Femur (tissue), 1 donor: ENCODE measurements around the gene RAMP2.
"Not testable (repeated sequence)": the region's sequence is repeated elsewhere in the genome, so short reads cannot be mapped to it uniquely, and the experiment has no call there.

ENCODE experiments used
- DNase-seq: peaks from one replicate; pipeline ENCODE4 v3.0.0-alpha.2; 2017

RAMP2 gene, protein sequence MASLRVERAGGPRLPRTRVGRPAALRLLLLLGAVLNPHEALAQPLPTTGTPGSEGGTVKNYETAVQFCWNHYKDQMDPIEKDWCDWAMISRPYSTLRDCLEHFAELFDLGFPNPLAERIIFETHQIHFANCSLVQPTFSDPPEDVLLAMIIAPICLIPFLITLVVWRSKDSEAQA

DNA sequence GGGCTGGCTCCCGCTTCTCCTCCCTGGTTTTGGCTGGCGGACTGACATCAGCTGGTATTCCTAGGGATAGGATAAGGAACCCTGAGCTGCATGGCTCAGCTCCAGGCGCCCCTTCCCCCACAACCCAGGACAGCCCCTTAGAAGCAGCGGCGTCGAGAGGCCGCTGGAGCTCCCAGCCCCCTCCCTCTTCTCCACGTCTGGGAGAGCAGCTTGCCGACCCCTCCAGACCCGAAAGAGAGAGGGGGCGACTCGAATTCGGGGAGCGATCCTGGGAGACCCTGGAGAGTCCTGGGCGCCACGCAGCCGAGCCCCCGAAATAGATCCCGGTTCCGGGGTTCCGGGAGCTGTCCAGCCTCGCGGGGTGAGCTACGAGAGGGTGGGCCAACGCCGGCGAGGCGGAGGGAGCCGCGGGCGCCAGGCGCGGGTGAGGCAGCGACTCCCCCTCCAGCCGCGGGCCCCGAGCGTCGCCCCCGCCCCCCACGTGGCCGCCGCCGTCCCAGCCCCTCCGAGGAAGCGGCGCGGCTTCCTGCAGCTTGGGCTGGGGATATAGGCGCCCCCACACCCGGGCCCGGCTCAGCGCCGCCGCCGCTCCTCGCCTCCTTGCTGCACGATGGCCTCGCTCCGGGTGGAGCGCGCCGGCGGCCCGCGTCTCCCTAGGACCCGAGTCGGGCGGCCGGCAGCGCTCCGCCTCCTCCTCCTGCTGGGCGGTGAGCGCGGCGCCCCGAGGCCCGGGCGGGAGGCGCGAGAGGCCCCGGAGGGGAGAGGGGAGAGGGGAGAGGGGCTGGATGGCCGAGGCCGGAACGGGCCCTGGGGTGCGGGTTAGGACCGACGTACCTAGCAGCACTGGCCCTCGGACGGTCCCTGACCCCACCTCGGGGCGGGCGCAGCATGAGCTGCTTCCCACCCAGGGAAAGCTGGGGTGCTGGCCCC, at the start of gene RAMP2:
Gene RAMP2 (plus strand): TSS at position 576 of the 930 bp plus-strand sequence. CDS start 35 bp downstream, at position 611.
- peak; percentile 55 for DNase-seq

GRCh38 chr17:42720996-42721583, 39.9 kb upstream of the RAMP2 start:
- no peak for DNase-seq

- DNase-seq: no peak
These were observed 37.4 kb upstream of the RAMP2 start for GRCh38 chr17:42723636-42724035.

- no peak for DNase-seq
These were observed 35.9 kb upstream of the RAMP2 start for GRCh38 chr17:42725143-42725542.

GRCh38 chr17:42740699-42741098, 20.3 kb upstream of the RAMP2 start:
- DNase-seq: no peak

DNA sequence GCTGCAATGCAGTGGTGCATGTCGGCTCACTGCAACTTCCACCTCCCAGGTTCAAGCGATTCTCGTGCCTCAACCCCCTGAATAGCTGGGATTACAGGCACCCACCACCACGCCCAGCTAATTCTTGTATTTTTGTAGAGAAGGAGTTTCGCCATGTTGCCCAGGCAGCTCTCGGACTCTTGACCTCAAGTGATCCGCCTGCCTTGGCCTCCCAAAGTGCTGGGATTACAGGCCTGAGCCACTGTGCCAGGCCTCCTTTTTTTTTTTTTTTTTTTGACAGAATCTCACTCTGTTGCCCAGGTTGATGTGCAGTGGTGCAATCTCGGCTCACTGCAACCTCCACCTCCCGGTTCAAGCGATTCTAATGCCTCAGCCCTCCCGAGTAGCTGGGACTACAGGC, 18.1 kb upstream of the RAMP2 start:
- DNase-seq: not testable (repeated sequence)

DNA sequence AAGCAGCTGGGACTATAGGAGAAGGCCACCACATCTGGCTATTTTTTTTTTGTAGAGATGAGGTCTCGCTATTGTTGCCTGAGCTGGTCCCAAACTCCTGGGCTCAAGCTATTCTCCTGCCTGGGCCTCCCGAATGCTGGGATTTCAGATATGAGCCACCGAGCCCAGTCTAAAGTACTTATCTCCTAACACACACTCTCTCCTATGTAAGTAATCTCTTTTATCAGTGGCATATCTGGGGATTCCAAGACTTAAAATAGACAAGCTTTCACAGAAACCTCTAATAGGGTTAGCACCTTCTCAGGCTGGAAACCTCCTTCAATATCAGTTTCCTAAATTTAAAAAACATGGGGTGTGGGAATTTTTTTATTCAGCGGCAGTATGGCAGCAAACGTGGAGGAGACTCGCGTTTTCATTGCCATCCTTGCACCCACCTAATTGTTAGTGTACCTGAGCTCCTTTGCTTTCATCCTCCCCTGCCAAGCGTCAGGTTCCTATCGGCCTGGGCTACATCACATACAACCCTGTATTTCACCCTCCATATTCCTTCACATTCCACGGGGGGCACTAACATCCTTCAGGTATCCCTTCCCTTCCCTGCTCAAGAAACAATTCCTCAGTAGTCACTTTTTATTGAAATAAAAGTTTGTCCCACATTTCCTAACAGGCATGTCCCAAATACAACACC, 17.3 kb upstream of the RAMP2 start:
- DNase-seq: no peak

GRCh38 chr17:42744283-42744805, 16.7 kb upstream of the RAMP2 start:
- DNase-seq: peak; percentile 56

- peak; percentile 95 for DNase-seq
These were observed 16.0 kb upstream of the RAMP2 start, which contains the start of gene EZH1 for GRCh38 chr17:42744806-42745617. EZH1 (minus strand) TSS chr17:42745040; CDS start chr17:42728941, 16,099 bp downstream.

DNA sequence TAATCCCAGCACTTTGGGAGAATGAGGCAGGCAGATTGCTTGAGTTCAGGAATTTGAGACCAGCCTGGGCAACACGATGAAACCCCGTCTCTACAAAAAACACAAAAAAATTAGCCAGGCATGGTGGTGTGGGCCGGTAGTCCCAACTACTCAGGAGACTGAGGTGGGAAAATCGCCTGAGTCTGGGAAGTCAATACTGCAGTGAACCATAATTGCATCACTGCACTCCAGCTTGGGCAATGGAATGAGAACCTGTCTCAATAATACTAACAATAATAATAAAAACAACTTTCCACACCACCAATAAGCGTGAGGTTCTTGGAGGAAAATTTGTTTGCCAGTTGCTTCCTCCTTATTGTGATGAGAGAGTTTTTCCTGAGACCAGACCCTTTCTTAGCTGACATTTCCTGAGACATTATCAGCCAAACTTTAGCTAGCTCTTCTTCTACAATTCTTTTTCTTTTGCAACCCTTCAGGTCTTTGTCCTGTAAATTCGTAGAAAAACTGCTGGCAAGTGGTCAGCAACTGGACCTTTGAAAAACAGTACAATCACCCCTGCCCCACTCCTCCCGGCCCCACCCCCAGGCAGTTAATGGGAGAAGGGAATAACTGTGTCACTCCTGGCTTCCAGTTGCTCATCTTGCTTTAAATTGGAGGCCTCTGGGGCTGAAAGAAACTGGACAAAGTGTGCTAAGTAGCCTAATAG, 12.7 kb upstream of the RAMP2 start:
- DNase-seq: no peak

GRCh38 chr17:42748908-42749798, 11.9 kb upstream of the RAMP2 start:
- DNase-seq: no peak

GRCh38 chr17:42750739-42751344, 10.2 kb upstream of the RAMP2 start:
- no peak for DNase-seq

DNA sequence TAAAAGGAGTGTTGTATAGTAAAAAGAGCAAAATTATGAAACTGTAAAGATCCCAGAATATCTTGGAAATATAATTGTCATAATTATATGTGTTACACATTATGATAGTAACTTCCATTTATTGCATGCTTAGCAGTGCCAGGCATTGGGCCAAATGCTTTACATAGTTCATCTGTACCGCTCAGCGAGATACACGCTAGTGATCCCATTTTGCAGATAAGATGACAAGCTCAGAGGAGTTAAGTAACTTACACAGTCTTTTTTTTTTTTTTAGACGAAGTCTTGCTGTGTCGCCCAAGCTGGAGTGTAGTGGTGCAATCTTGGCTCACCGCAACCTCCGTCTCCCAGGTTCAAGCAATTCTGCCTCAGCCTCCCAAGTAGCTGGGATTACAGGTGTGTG, 9.4 kb upstream of the RAMP2 start:
- DNase-seq: no peak

GRCh38 chr17:42754782-42755181, 6.2 kb upstream of the RAMP2 start:
- DNase-seq: no peak

DNA sequence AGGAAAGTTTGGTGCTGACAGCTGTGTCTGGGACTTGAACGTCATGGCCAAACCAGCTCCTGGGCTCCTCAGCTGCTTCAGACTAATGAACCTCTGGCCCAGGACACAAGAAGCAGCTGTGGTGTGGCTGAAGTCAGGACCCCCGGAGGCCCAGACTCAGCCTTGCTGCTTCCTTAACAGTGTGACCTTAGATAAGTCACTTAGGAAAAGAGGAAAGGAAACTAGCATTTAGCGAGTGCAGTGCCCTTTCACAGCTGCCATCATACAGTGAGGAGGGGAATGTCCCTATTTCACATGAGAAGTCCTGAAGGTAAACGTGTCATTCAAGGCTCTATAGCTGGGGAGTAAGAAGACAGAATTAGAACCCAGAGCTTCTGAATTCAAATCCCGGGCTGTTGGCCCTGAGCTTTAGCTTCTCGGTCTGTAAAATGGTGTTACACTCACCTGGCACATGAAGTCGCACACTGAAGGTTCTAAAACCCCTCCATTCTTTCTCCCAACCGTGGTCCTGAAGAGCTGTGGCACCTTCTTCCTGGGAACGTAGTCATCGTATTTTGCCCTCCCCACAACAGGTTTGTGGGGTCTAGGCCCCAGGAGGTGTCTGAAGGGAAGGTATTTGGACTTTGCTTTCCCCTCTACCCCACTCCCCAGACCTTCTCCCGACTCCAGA, 910 bp upstream of the RAMP2 start:
- DNase-seq: no peak

- no peak for DNase-seq
These were observed 611 bp downstream of the RAMP2 start for GRCh38 chr17:42761638-42762037.

GRCh38 chr17:42766124-42766523, 5.1 kb downstream of the RAMP2 start:
- no peak for DNase-seq

DNA sequence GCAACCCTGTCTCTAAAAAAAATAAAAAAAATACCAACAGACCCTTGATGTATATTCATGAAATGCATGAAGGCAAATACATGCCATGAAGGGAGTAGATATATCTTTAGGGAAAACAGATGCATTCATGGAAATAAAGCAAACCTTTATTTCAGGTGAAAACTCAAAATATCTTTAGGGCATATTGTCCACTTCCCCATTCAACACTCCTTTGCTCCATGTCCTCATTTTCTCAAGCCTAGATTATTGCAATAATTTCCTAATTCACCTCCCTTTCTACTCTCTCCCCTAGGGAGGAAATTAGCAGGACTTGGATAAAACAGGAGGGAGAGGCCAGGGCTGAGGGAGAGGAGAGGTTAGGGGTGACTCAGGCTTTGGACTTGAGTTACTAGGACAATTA, 6.5 kb downstream of the RAMP2 start:
- no peak for DNase-seq

GRCh38 chr17:42768006-42768405, 7.0 kb downstream of the RAMP2 start:
- DNase-seq: not testable (repeated sequence)
